Measurements from ENCODE around the gene CTIF. TPM values are rescaled to one million over a fixed set of nuclear protein-coding genes. Genes with fewer than 3 reads are reported as not detected.

CTIF gene
- total and polyA plus RNA-seq, 2 donors (not counting 1 experiment from before 2014, with no cell fraction given), result 27.2 to 28.1 TPM

DNA sequence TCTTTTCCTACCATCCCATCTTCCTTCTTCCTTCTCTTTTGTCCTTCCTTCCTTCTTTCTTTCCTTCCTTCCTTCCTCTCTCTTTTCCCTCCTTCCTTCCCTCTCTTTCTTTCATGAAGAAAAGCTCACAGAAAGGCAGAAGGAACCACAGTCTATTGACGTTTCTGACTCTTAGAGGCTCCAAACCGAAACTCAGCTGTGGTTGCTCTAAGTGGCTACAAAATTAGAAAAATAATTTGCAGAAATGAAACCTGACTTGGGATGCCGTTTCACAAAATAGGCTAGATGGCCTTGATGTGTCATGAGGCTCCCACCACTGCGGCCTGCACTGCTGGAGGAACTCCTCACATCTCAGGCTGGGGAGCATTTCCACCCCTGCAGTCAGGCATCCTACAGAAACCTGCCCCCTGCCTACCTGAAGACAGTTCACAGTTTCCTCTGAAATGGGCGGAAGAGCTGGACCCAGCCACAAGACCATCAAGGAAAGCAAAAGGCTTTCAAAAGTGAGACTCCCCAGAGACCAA lies 246.3 kb downstream of the CTIF start:
- no peak for TF ChIP-seq EZH2 (IDR thresholded peaks at IDR 0.05; ENCODE audit: low read length, missing control alignments)
- TF ChIP-seq, protein P1, sequence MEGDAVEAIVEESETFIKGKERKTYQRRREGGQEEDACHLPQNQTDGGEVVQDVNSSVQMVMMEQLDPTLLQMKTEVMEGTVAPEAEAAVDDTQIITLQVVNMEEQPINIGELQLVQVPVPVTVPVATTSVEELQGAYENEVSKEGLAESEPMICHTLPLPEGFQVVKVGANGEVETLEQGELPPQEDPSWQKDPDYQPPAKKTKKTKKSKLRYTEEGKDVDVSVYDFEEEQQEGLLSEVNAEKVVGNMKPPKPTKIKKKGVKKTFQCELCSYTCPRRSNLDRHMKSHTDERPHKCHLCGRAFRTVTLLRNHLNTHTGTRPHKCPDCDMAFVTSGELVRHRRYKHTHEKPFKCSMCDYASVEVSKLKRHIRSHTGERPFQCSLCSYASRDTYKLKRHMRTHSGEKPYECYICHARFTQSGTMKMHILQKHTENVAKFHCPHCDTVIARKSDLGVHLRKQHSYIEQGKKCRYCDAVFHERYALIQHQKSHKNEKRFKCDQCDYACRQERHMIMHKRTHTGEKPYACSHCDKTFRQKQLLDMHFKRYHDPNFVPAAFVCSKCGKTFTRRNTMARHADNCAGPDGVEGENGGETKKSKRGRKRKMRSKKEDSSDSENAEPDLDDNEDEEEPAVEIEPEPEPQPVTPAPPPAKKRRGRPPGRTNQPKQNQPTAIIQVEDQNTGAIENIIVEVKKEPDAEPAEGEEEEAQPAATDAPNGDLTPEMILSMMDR (conservative IDR thresholded peaks at IDR 0.05 in 1 of 2, IDR thresholded peaks at IDR 0.05 in 1 of 2; ENCODE audit: low read depth in 1 of 2, low read length in 2 of 2), result no peak
- Histone ChIP-seq H2AFZ (ENCODE audit: low read length) (no peak overlapping the region), H3K4me3 (replicated peaks in 1 of 4; ENCODE audit: control extremely low read depth in 1 of 4, insufficient read depth in 1 of 4, low read depth in 3 of 4, low read length in 4 of 4) (no peak overlapping the region), H3K27me3 (ENCODE audit: control insufficient read depth, insufficient read depth, low read length) (no peaks in the 10 kb centered on the region), H4K20me1 (ENCODE audit: control insufficient read depth, extremely low read depth, insufficient read depth, low read length) (no peaks in the 10 kb centered on the region), H3K27ac (ENCODE audit: insufficient read depth, low read length) (no peak overlapping the region), H3K4me2 (ENCODE audit: extremely low read depth, insufficient read depth, low read length) (no peak overlapping the region), H3K9ac (ENCODE audit: insufficient read depth, low read length) (no peak overlapping the region), H3K9me3 (ENCODE audit: control insufficient read depth, insufficient read depth, low read depth, low read length) (no peaks in the 10 kb centered on the region), H3K79me2 (ENCODE audit: control insufficient read depth, insufficient read depth, low read length) (no peaks in the 10 kb centered on the region), H3K36me3 (ENCODE audit: control insufficient read depth, insufficient read depth, low read length) (peaks cover 7% of the 10 kb centered on the region), H3K4me1 (ENCODE audit: control insufficient read depth, extremely low read depth, insufficient read depth, low read length) (peaks cover 11% of the 10 kb centered on the region)
- DNase-seq (ENCODE audit: low read depth in 2 of 2), result no peak

DNA sequence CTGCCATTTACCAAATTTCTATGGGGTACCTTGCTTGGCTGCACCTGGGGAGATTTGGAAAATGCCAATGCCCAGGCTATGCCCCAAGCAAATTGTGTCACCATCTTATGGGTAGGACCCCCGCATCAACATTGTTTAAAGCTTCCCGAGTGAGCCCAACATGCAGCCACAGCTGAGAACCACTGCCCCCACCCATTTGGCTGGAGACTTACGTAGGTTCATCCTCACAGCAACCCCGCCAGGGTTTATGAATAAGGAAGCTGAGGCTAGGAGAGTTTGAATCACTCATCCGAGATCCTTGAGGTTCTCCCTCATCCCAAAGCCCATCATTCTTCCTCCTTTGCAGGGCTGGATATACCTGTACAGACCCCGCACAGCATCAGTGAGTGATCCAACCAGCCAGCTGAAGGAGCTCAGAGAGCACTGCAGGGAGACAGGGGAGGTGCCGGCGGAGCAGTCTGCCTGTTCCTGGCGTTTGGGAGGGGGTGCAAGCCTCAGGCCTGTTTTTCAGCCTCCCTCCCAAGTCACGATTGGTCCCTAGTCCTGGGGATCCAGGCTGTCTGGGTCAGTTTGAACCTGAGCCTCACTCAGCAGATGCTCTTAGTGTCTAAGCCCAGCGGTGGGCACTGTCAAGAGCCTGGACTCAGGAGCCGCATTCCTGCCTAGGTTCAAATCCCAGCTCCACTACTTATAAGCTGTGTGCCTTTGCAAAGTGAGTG lies 247.1 kb downstream of the CTIF start:
- no peaks in the 10 kb centered on the region for H4K20me1 ChIP-seq (ENCODE audit: control insufficient read depth, extremely low read depth, insufficient read depth, low read length)
- no peak overlapping the region for H3K4me2 ChIP-seq (ENCODE audit: extremely low read depth, insufficient read depth, low read length)
- peaks cover 11% of the 10 kb centered on the region for H3K36me3 ChIP-seq (ENCODE audit: control insufficient read depth, insufficient read depth, low read length)
- no peaks in the 10 kb centered on the region for H3K79me2 ChIP-seq (ENCODE audit: control insufficient read depth, insufficient read depth, low read length)
- no peak overlapping the region for H3K4me3 ChIP-seq (replicated peaks in 1 of 4; ENCODE audit: control extremely low read depth in 1 of 4, insufficient read depth in 1 of 4, low read depth in 3 of 4, low read length in 4 of 4)
- H3K9ac ChIP-seq (ENCODE audit: insufficient read depth, low read length), result no peak overlapping the region
- DNase-seq (ENCODE audit: low read depth in 2 of 2), result no peak
- no peak overlapping the region for H2AFZ ChIP-seq (ENCODE audit: low read length)
- H3K27ac ChIP-seq (ENCODE audit: insufficient read depth, low read length), result no peak overlapping the region
- TF ChIP-seq EZH2 (IDR thresholded peaks at IDR 0.05; ENCODE audit: low read length, missing control alignments), result no peak
- TF ChIP-seq, protein P1 (conservative IDR thresholded peaks at IDR 0.05 in 1 of 2, IDR thresholded peaks at IDR 0.05 in 1 of 2; ENCODE audit: low read depth in 1 of 2, low read length in 2 of 2), result no peak
- H3K9me3 ChIP-seq (ENCODE audit: control insufficient read depth, insufficient read depth, low read depth, low read length), result no peaks in the 10 kb centered on the region
- H3K27me3 ChIP-seq (ENCODE audit: control insufficient read depth, insufficient read depth, low read length), result no peaks in the 10 kb centered on the region
- peaks cover 9% of the 10 kb centered on the region for H3K4me1 ChIP-seq (ENCODE audit: control insufficient read depth, extremely low read depth, insufficient read depth, low read length)

DNA sequence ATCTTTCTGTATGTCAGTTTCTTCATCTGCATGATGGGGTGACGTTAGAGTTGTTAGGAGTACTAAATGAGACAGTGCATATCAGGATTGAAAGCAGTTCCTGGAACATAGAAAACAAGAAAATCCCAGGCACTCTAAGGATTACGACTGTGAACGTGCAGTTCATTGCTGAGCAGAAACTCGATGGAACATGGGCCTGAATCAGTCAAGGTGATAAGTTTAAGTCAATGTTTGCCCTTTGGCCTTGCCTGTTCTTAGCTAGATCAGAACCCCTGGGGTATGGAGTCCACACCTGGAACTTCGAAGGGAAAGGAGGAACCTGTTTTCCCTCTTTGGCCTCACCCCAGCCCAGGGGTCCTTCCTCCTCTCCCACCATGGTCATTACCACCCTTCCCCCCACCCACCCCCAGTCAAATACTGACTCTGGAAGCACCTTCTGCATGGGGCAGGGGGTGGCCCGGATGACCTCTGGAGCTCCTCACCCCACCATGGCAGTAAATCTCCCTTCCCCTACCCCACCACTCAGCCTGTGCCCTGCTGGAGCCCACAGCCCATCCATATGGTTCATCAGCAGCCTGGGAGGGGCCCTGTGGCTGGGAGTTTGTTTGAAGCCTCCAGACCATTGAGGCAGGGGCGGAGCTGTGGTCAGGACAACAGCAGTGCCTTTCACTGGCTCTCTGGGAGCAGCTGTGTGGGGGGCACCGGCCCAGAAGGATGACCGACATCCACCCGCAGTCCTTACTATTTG lies 247.8 kb downstream of the CTIF start:
- Histone ChIP-seq H3K4me3 (replicated peaks in 1 of 4; ENCODE audit: control extremely low read depth in 1 of 4, insufficient read depth in 1 of 4, low read depth in 3 of 4, low read length in 4 of 4) (no peak overlapping the region), H4K20me1 (ENCODE audit: control insufficient read depth, extremely low read depth, insufficient read depth, low read length) (no peaks in the 10 kb centered on the region), H3K4me2 (ENCODE audit: extremely low read depth, insufficient read depth, low read length) (no peak overlapping the region), H3K79me2 (ENCODE audit: control insufficient read depth, insufficient read depth, low read length) (no peaks in the 10 kb centered on the region), H2AFZ (ENCODE audit: low read length) (no peak overlapping the region), H3K9ac (ENCODE audit: insufficient read depth, low read length) (no peak overlapping the region), H3K9me3 (ENCODE audit: control insufficient read depth, insufficient read depth, low read depth, low read length) (no peaks in the 10 kb centered on the region), H3K27ac (ENCODE audit: insufficient read depth, low read length) (no peak overlapping the region), H3K4me1 (ENCODE audit: control insufficient read depth, extremely low read depth, insufficient read depth, low read length) (peaks cover 2% of the 10 kb centered on the region), H3K27me3 (ENCODE audit: control insufficient read depth, insufficient read depth, low read length) (no peaks in the 10 kb centered on the region), H3K36me3 (ENCODE audit: control insufficient read depth, insufficient read depth, low read length) (peaks cover 11% of the 10 kb centered on the region)
- TF ChIP-seq EZH2 (IDR thresholded peaks at IDR 0.05; ENCODE audit: low read length, missing control alignments), result no peak
- TF ChIP-seq, protein P1 (conservative IDR thresholded peaks at IDR 0.05 in 1 of 2, IDR thresholded peaks at IDR 0.05 in 1 of 2; ENCODE audit: low read depth in 1 of 2, low read length in 2 of 2), result no peak
- DNase-seq (ENCODE audit: low read depth in 2 of 2), result no peak
